UCSD-AML1 (cell line): Measurements from ENCODE around the gene LEMD2.

Experiments used
- DNase-seq: peaks from one replicate; lab custom pipeline; 2025; ENCODE audit not compliant: unreplicated experiment; lab: John Stamatoyannopoulos, UW

LEMD2 gene

DNA sequence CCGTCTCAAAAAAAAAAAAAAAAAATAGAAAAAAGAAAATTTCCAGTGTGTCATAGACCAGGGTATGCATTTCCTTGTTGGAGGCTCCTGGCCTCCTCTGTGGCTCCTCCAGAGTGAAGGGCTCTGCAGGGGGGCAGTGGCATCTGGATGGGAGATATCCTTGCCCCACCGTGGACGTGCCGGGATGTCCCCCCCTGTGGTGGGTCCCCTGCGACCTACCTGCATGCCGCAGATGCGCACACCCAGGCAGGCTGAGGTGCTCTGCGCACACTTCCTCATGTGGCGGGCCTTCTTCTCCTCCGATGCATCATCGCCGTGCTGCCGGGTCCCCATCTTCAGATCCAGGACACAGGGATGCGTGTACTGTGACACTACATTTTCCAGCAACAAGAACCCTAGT lies 63.7 kb downstream of the LEMD2 start:
- DNase-seq = no peak

DNA sequence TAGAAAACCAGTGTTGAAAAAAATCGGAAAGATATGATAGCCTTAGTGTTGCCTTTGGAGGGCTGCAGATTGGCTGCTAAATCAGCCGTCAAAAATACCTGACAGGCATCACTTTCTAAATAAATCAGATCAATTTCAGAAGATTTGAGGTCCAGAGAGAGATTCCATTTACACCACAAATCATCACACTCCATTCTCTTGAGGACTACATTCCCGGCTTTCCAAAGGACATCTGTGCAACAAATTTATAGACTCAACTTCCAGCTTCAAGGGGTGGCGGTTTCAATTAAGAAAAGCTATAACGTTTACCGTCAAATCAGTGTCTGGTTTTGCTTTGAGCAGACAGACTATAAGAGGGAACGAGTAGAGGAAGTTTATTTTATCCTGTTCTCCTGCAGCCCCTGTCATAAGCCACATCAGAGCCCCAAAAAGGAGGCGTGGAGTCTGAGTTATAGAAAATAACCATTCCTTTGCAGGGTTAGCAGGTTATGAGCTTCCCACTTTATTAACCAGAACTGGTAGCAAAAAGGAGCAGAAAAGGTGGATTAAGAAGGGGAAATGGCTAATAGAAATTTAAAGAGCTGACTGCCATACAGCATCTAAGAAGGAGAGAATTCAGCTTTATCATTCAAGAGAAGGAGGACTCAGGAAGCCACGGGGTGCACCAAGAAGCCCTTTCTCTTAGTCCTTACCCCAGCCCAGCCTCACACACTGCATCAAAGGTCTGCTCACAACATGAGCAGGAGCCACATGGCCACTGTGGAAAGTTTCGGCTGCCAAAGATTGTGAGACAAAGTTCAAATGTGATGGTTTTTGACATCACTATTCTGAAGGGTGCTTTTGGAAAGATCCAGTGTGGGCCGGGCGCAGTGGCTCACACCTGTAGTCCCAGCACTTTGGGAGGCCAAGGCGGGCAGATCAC lies 64.6 kb downstream of the LEMD2 start:
- DNase-seq = no peak

DNA sequence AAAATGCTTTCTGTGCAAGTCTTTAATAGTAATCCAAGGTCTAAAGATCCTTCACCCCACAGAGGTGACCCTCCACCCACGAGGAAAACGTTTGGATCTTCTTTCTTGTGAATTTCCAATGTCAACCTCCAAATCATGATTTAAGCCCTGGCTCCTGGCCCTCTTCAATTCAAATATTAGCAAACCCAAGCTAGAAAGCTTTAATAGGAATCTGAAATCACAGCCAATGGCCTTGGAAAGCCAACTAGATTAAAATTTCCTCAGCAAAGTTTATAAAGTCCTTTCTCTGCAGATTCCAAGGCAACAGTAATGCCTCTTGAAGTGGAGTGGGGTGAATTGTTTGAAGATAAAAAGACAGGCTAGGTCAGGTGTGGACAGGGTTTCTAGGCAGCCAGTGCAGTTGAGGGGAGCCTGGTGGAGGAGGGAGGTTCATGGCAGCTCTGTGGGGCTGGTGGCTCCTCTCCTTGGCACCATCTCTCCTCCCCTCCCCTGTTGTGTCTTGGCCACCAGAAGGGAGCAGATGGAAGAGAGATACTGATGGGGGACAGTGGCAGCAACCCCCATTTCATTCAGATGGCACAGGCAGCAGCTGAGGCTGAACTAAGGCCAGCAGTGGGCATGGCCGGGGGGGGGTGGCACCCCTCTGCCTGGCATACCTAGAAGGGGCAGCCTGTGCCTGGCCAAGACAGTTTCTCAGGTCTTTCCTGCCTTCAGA lies 65.4 kb downstream of the LEMD2 start:
- no peak for DNase-seq

DNA sequence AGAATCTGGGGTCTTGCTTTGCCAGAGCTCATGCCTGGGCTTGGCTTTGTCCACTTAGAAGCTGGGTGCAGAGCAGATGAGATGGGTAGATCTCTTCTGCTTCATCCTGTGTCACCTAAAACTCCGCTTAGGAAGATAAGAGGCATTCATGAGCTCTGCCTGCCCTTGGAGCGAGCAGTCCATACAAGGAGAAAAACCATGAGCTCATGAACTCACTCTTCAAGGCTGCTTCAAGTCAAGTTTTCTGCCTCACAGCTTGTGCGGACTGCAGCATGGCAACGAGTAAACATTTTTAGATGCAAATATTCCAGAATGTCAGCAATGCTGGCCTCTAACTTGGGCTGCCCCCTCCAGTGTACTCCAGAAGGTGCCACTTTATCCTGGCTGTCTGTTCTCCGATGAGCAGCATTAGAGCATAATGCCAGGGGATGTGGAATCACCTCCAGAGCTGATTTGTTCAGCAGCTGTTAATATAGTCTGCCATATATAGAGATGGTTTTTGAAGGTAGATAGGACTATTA lies 66.8 kb downstream of the LEMD2 start:
- no peak for DNase-seq

DNA sequence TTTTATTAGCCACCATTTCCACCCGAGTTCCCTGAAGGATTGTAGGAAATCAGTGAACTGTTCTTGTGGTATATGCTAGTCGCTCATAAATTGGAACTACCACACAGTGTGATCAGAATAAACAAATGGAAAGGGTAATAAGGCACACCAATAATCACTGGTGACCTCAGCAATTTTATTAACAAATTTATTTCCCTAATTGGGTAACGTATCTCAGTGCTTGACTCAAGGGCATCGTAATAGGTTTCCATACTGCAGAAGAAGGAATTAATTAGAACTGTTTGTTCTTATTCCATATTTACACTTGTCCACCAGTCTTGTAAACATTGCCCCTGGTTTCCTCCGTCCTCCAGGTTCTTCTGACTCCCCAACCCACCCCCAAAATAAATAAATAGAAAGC lies 67.4 kb downstream of the LEMD2 start:
- no peak for DNase-seq
